HFF-Myc (cell line): ENCODE results near the gene RAP1A.

Experiments
- DNase-seq: peaks from one replicate; pipeline ENCODE4 v3.0.0-alpha.2; 2011; ENCODE audit warnings: low read depth; ENCODE audit errors: extremely low read depth
- H3K4me3 ChIP-seq: replicated peaks from 2 replicates; pipeline ENCODE4 v1.5.1; 2011; ENCODE audit warnings: low read depth, mild to moderate bottlenecking, control low read depth, low read length
- CTCF ChIP-seq: IDR thresholded peaks from 2 replicates; pipeline ENCODE4 v1.5.1; 2012; ENCODE audit warnings: mild to moderate bottlenecking, low read depth, low read length, control low read depth; ENCODE audit errors: missing control alignments

RAP1A gene

GRCh38 chr1:111619635-111620440, at the start of gene RAP1A:
TSS of gene RAP1A (plus strand) at chr1:111619789. CDS start at chr1:111691361, 71,572 bp downstream.
- no peak for TF ChIP-seq CTCF
- H3K4me3 ChIP-seq: peak within 1 kb of the TSS; percentile 78
- peak; percentile 66 for DNase-seq

- H3K4me3 ChIP-seq: no peak overlapping the region
- TF ChIP-seq CTCF: no peak
- no peak for DNase-seq
Observed at GRCh38 chr1:111569913-111570312, 49.7 kb upstream of the RAP1A start.

GRCh38 chr1:111570781-111571181, 48.8 kb upstream of the RAP1A start:
- peak; percentile 30 for TF ChIP-seq CTCF
- no peak for DNase-seq
- H3K4me3 ChIP-seq: no peak overlapping the region

- DNase-seq: no peak
- TF ChIP-seq CTCF: no peak
- no peak overlapping the region for H3K4me3 ChIP-seq
Observed at GRCh38 chr1:111571239-111571638, 48.4 kb upstream of the RAP1A start.

- DNase-seq: no peak
- TF ChIP-seq CTCF: no peak
- no peak overlapping the region for H3K4me3 ChIP-seq
Observed at GRCh38 chr1:111571987-111572386, 47.6 kb upstream of the RAP1A start.

GRCh38 chr1:111576547-111576946, 43.0 kb upstream of the RAP1A start:
- no peak for TF ChIP-seq CTCF
- DNase-seq: no peak
- no peak overlapping the region for H3K4me3 ChIP-seq

- no peak for TF ChIP-seq CTCF
- DNase-seq: no peak
Observed at GRCh38 chr1:111577814-111578213, 41.8 kb upstream of the RAP1A start.

More at GRCh38 chr1:111577814-111578213, 41.8 kb upstream of the RAP1A start:
- H3K4me3 ChIP-seq: no peak overlapping the region
